C1 segment of cervical spinal cord (tissue), 14 donors: ENCODE results near the gene ARHGEF28.
A peak's percentile ranks its signal among the peaks of the same experiment; 100 is the strongest.

Source experiments
- DNase-seq, 14 donors: peaks; one replicate each; lab custom pipeline; 2025; lab: John Stamatoyannopoulos, UW

ARHGEF28 gene, protein sequence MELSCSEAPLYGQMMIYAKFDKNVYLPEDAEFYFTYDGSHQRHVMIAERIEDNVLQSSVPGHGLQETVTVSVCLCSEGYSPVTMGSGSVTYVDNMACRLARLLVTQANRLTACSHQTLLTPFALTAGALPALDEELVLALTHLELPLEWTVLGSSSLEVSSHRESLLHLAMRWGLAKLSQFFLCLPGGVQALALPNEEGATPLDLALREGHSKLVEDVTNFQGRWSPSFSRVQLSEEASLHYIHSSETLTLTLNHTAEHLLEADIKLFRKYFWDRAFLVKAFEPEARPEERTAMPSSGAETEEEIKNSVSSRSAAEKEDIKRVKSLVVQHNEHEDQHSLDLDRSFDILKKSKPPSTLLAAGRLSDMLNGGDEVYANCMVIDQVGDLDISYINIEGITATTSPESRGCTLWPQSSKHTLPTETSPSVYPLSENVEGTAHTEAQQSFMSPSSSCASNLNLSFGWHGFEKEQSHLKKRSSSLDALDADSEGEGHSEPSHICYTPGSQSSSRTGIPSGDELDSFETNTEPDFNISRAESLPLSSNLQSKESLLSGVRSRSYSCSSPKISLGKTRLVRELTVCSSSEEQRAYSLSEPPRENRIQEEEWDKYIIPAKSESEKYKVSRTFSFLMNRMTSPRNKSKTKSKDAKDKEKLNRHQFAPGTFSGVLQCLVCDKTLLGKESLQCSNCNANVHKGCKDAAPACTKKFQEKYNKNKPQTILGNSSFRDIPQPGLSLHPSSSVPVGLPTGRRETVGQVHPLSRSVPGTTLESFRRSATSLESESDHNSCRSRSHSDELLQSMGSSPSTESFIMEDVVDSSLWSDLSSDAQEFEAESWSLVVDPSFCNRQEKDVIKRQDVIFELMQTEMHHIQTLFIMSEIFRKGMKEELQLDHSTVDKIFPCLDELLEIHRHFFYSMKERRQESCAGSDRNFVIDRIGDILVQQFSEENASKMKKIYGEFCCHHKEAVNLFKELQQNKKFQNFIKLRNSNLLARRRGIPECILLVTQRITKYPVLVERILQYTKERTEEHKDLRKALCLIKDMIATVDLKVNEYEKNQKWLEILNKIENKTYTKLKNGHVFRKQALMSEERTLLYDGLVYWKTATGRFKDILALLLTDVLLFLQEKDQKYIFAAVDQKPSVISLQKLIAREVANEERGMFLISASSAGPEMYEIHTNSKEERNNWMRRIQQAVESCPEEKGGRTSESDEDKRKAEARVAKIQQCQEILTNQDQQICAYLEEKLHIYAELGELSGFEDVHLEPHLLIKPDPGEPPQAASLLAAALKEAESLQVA (N-terminal part only)

DNA sequence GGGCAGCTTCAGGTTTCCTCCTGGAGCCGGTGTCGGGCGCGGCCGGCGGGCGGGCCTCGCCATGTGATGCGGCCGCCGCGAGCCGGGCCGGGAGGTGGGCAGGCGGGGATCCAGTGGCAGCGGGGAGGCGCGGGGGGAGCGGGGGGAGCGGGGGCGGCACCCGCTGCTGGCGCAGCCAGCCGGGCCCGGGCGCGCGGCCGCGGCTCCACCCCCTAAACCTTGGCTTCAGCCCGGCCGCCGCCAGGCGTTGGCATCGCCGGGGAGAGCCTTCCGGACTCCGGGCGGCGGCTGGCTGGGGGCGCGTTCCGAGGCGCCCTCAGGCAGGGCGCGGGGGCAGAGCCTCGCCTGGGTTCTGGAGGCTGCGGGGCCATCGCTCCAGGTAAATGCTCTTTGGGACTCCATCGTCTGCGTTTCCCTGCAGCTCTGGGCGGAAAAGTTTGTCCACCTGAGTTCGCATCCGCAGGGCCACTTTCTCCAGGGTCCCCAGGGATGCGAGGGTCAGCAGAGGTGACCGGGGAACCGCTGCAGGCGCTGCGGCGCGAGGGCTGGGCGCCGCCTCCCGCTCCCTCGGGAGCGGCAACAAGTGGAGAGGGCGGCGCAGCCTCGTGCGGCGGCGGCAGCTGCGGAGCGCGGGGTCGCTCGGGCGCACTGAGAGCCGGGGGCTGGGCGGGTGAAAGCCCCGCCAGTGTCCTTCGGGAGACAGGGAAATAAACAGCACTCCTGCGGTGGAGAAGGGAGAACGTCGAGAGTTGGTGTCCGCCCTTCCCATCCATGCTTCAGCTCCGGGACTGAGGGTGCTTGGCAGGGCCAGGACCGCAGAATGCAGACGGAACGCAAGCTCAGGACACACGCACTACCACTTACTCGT, at the start of gene ARHGEF28:
TSS of gene ARHGEF28 (plus strand) at position 253 of the 868 bp plus-strand sequence. CDS start 58,656 bp downstream, outside the sequence.
- DNase-seq: peak in 8 of 14 donors; percentile 10 to 57 (median 32)

DNA sequence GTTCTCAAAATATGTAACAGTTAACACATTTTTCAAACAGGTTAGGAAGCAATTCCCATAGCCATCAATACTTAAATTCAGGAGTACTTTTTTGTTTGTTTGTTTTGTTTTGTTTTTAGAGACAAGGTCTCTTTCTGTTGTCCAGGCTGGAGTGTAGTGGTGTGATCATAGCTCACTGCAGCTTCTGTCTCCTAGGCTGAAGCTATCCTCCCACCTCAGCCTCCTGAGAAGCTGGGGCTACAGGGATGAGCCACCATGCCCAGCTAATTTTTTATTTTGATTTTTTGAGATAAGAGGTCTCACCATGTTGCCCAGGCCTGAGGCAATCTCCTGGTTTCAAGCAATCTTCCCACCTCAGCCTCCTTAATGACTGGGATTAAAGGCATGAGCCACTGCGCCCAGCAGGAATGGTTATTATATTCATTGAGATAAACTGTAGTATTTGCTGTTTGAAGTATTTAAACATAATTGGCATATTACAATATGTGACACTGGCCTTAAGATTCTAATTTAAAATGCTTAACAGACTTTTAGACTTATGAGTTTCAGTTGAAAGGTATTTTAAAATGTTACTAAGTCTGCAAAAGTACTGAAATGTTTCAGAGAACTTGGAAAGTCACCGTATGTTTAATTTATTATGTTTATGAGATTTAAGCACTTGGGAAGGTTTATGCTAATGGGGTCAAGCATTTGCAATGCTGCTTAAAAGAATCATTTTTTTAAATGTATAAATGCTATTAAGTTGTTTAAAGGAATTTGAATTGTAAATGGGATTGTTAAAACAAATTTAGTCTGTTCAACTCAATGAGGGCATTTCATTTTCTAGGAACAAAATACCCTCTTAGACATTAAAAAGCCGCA, 43.5 kb upstream of the ARHGEF28 start:
- DNase-seq: no peak

DNA sequence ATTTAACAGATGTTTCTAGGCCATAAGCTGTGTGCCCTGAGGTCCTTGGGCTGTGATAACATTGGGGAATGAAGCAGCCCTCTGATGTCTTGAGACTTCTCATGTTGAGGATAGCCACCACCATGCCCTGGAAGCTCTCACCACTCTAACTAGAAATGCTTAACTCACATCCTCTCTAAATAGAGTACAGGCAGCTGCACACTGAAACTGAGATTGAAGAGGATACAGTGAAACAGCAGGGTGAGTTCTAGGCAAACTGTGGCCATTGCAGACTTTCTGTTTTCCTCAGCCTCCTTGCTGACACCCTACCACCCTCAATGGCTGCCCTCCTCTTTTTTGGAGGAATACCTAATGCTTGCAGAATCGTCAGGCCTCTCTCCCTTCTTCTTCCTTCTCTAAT, 38.1 kb upstream of the ARHGEF28 start:
- no peak for DNase-seq

DNA sequence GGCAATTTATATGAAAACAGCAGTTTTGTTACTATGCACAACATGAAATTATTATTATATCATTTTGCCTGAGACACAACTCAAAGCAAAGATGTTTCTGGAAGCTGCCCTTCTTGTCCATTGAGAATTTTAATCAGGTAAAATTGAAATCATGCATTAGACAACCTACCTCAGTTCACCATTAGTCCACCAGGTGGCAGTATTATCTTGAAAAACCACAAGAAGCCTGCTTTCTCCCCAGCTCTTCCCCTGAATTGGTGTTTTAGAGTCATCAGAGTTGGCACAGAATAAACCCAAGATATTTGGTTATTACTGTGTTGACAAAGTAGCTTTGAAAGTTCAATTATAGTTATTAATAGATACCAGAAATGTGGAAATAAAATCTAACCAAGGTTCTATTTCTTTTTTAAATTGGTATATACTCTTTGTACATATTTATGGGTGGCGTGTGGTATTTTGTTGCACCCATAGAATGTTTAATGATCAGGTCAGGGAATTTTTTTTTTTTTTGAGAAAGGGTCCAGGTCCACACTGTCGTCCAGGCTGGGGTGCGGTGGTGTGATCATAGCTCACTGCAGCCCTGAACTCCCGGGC, 34.8 kb upstream of the ARHGEF28 start:
- DNase-seq: peak in 3 of 14 donors; percentile 5 to 39 (median 27)

DNA sequence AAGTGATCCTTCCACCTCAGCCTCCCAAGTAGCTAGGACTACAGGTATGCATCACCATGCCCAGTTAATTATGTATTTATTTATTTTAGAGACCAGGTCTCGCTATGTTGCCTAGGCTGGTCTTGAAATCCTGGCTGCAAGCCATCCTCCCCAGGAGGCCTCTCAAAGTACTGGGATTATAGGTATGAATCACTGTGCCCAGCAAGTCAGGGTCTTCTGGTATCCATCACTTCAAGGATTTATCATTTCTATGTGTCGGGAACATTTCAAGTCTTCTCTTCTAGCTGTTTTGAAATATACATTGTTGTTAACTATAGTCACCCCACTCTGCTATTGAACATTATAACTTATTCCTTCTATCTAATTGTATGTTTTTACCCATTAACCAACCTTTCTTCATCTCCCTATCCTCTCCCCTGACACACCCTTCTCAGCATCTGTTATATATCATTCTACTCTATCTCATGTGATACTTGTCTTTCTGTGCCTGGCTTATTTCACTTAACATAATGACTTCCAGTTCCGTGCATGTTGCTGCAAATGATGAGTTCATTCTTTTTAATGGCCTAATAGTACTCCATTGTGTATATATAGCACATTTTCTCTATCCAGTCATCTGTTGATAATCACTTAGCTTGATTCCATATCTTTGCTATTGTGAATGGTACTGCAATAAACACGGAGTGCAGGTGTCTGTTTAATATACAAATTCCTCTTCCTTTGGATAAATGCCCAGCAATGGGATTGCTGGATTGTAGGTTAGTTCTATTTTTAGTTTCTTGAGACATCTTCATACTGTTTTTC, 34.1 kb upstream of the ARHGEF28 start:
- DNase-seq: no peak

DNA sequence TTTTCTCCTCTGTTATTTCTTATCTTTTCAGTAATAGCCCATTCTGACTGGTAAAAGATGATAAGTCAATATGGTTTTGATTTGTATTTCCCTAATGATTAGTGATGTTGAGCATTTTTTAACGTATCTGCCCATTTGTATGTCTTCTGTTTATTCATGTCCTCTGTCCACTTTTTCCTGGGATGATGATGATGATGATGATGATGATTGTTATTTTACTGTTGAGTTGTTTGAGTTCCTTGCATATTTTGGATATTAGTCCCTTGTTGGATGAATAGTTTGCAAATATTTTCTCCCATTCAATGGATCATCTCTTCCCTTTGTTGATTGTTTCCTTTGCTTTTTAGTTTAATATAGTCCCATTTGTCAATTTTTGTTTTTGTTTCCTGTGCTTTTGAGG, 33.4 kb upstream of the ARHGEF28 start:
- no peak for DNase-seq

DNA sequence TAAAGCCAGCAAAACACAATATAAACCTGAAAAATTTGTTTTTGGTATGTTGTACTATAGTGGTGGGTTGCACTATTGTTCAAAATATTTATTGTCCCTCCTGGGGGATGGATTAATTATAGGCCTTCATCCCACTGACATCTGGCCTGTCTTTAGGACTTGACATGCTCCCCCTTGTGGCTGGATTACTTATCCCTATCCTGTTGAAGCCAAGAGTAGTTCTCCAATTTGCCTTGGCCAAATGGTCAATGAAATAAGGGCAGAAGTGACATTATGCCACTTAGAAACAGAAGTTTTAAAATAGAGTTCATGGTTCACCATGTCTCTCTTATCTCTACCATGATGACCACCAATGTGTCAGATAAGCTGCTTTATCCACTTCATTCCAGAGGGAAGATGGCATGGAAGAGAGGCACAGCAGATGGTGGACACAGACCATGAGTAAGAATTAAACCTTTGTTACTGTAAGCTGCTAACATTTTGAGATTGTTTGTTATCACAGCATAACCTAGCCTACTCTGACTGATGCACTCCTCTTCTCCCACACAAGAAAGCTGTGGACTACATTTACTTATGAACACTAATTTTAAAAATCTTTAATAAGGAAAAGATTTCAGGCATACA, 29.2 kb upstream of the ARHGEF28 start:
- DNase-seq: no peak

DNA sequence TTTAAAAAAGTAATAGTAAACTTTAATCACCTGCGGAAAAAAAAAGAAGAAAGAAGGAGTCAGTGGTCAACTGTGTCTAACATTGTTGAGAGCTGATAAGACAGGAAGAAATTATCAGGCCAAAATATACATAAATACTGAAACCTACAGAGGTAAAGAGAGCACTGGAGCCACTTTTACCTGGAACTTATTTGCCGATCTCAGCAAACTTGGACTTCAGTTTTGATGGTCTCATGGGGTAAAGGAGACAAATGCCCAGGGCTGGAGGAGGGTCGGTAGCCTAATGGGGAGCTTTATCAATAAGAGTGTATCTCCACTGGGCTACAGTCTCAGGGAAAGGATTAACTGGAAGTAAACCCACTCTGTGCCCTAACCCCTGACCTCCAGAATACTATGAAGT, 26.6 kb upstream of the ARHGEF28 start:
- no peak for DNase-seq

DNA sequence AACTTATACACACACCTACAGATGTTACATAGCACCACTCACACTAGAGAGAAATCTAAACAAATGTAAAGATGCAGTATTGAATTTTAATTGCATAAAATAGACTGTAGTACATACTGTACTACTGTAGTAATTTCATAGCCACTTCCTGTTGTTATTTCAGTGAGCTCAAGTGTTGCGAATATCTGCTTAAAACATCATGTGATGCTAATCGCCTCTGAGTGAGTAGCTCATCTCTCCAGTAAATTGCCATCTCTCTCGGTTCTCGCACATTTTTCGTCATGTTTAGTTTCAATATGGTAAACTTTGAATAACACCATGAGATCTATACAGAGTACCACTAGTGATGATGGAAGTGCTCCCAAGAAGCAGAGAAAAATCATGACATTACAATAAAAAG, 22.0 kb upstream of the ARHGEF28 start:
- no peak for DNase-seq

DNA sequence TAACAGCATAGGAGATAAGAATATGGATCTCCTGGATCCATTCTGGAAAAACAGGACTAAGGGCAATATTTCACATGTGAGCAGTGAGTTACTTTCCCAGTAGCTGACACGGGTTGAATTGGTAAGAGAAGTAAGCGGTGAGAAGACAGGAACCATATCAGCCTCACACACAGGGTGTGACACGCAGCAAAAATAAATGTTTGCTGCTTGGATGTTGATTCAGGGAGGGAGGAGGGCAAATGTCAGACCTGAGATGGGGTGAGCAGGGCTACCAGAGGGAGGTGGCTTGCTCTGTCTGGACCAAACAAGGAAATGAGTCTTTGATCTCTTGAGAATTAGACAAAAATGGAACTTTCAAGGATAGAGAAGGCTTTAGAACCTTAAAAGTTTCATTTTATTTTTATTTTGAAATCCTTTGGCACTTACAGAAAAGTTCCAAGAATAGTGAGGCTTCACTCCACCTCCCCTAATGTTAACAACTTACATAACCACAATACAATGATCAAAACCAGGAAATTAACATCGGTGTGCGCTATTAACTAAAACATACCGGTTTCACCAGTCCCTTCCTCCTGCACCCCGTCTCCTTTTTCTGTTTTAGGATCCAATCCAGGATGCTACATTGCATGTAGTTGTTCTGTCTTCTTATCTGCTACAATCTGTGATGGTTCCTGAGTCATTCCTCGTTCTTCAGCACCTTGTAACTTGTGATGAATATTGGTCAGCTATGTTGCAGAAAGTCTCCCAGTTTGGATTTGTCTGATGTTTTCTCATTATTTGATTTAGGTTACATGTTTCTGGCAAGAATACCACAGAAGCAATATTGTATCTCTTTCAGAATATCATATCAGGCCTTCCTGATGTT, 20.5 kb upstream of the ARHGEF28 start:
- DNase-seq: no peak

DNA sequence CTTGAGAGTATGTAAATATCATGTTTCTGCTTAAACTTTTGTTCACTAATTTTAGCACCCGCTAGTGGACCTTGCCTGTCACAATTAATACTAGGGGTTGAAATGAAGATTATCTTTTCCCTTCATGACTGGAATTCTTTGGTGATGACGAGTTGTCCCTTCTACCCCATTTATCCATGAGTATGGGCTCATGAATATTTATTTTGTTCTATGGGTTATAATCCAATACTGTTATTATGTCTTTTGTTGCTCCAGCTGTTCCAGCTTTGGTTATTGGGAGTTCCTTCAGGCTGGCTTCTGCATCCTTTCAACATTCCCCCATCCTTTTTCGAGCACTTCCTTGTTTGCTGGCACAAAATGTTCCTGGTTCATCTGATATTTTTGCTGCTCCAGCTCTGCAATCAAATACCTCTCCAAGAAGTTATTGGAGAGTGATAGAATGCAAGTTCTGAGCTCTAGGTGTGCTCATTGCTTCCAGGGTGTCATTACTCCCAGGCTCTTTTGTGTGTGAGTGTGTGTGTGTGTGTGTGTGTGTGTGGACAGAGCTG, 19.7 kb upstream of the ARHGEF28 start:
- DNase-seq: no peak

DNA sequence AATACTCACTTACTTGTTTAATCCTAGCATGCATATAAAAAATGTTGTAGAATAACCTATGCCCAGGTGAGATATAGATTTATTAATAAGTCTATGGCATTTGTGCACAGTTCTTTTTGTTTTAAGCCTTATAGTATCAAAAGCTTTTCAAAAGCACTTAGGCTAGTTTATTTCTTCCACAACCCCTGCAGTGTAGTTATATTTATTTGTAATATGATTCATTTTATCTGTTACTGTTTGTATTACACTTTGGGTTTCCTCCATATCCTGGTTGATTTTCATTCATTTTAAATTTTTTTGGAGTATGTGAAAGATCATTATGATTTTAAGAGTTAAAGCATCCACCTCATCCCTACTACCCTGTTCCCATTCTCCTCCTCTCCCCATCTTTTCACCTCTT, 18.8 kb upstream of the ARHGEF28 start:
- DNase-seq: no peak

DNA sequence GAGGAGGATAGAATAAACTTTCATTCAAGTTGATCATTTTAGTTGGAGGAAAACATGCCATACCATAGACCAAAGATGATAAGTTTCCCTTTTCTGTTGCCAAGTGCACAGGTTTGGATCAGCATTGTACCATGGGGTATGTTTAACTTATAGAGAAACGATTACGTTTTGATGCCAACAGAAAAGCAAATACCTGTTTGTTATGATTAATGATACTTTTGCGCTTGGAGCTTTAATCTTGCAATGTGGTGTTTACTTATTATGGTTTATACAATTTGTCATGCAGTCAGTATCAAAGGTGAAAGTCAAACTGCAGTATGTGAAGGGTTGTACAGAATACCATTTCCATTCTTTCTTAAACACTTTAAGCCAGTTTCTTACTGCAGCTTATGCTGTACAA, 13.2 kb upstream of the ARHGEF28 start:
- DNase-seq: no peak

DNA sequence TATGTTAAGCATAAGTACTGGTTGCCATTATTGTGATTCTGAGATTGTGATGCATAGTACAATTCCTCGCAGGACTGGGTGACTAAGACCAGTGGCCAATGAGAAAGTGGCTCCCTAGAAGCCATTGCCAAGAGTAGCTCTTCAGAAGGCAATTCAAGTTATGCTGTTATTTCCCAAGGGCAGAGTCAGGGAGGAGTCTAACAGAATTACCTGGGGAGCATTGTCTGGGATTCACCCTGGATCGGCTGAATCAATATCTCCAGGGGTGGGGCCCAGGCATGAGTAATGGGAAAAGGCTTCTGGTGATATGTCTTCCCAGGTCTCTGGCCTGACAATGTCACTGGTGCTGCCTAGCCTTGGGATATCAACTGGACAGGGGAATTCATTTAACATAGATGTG, 10.9 kb upstream of the ARHGEF28 start:
- no peak for DNase-seq

DNA sequence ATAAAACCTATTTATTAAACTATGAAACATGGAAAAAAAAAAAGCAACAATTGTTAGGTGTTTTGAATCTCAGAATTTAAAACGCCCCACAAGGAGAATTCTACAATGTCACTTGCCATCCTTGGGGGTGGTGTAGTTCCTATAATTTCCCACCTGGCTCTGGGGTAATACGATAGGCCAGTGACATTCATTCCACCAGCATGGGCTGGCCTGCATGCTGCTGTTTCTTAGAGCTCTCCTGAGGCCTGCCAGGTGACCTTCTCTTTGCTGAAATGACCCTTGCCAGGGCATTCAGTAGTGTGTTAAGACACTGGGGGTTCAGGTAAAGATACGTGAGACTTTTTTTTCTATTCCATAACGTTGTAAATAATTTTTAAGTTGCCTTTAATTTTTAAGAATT, 10.0 kb upstream of the ARHGEF28 start:
- no peak for DNase-seq

DNA sequence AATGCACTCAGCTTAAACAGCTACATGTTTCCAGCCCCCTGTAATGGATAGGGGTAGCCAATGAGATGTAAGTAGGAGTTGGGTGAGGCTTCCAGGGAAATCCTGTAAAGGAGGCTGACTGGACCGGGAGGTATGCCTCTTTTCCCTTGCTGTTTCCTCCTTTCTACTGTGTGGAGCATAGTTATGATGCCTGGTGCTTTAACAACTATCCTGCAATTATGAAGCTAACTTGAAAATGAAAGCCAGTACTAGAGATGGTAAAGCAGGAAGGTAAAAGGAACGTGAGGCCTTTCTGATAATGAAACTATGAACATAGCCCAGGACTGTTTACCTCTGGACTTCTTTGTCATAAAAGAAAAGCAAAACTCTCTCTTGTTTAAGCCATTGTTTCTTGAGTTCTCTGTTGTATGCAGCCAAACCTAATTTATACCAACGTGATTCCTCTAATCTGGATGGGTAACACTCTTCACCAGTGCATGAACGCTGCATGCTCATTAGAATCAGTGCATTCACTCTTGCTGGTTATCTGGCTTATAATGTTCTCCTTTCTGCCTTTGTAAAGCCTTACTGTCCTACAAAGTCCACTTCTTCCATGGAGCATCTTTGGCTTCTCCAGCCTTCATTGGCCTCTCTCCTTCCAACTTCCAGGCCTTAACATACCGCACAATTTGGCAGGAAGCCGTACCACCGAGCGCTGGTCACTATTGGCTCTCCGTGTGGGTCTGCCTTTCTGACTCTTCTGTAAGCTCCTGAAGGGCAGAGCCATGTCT, 8.3 kb upstream of the ARHGEF28 start:
- no peak for DNase-seq
